ENCODE data around the gene IGSF9B.

Gene IGSF9B

GRCh38 chr11:133984828-133985227, 28.1 kb upstream of the IGSF9B start:
- in situ Hi-C loops (cut with MboI; ENCODE audit: low sequenced_read_pairs) = no loop called here

GRCh38 chr11:133983660-133984316, 27.0 kb upstream of the IGSF9B start:
- in situ Hi-C loops (cut with MboI; ENCODE audit: low sequenced_read_pairs) = no loop called here

- in situ Hi-C loops (cut with MboI; ENCODE audit: low sequenced_read_pairs) = no loop called here
These were observed 26.1 kb upstream of the IGSF9B start for GRCh38 chr11:133982876-133983275.

- in situ Hi-C loops (cut with MboI; ENCODE audit: low sequenced_read_pairs) = no loop called here
These were observed 25.4 kb upstream of the IGSF9B start for GRCh38 chr11:133982151-133982550.

DNA sequence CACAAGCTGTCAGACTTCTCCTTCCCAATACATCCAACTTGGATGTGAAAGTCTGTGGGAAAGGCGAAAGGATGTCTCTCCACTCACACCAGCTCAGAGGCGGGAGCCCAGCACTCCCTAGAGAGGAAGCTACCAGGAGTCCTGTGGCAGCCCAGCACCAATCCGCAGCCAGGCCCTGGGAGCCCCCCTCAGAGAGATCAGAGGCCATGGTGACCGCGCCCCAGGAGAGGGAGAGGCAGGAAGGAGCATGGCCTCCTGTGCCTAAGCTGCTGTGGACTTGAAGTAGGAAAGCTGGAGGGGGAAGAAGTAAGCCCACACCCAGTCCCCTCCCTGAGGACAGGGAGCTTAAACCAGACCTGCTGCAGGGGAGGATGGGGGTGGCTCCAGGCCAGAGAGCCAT, 24.4 kb upstream of the IGSF9B start:
- in situ Hi-C loops (cut with MboI; ENCODE audit: low sequenced_read_pairs) = no loop called here

DNA sequence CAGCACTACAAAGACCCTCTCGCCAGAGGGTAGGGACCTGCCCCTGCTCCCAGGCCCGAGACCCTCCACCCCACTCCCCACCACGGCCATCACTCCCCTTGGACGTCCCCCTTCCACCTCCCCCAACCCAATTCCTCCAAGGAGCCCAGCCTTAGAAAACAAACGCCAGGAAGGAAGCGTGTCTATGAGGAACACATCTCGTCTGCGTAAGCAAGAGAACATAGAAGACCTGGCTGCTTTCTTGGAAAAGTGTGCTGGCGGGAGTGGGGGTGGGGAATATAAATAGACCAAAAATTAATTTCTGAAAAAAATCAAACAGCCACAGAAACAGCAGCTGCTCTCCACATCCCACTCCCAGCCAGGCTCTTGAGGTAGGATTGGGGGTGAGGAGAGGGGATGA, 23.9 kb upstream of the IGSF9B start:
- in situ Hi-C loops (cut with MboI; ENCODE audit: low sequenced_read_pairs) = no loop called here

DNA sequence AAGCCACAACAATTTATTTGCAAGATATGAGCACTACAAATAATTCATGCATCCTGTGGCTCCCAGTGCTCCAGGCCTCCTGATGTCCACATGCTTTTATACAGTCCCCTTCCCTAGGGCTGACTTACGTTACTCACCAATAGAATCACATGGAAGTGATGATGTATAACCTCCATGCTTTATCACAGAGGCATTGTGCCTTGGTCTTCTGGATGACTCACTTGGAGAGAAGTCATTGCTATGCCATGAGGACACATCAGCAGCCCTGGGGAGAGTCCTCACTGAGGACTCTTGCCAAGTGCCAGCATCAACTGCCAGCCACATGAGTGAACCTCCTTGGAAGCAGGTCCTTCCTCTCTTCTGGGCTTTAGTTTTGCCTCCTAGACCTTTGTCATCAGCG, 22.0 kb upstream of the IGSF9B start:
- in situ Hi-C loops (cut with MboI; ENCODE audit: low sequenced_read_pairs) = no loop called here

DNA sequence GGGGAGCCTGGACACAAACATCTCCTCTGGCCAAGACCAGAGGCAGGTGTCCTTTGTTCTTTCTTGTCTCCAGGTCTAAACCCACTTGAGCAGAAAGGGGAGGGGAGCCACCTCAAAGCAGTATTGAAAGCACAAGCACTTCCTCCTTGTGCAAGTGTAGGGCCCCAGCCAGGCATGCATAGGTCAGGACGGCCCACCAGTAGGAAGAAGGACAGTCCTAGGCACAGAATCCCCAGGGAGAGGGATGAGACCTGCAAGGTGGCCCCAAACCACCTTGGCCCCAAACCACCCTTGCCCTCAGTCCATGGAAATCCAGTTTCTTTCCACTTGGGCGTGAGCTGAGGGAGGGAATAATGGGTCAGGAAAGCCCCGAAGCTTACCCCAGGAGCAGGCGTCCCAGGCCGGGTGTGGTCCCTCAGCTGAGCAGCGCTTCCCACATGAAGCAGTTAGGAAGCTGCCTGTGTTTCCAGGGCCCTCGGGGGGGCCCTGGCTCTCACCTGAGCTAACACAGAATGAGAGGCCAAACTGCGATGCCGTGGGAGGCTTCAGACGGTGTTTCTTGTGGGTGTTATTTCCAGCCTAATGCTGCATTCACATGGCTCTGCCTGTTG, 20.4 kb upstream of the IGSF9B start:
- in situ Hi-C loops (cut with MboI; ENCODE audit: low sequenced_read_pairs) = no loop called here

GRCh38 chr11:133975488-133975849, 18.7 kb upstream of the IGSF9B start:
- in situ Hi-C loops (cut with MboI; ENCODE audit: low sequenced_read_pairs) = no loop called here

DNA sequence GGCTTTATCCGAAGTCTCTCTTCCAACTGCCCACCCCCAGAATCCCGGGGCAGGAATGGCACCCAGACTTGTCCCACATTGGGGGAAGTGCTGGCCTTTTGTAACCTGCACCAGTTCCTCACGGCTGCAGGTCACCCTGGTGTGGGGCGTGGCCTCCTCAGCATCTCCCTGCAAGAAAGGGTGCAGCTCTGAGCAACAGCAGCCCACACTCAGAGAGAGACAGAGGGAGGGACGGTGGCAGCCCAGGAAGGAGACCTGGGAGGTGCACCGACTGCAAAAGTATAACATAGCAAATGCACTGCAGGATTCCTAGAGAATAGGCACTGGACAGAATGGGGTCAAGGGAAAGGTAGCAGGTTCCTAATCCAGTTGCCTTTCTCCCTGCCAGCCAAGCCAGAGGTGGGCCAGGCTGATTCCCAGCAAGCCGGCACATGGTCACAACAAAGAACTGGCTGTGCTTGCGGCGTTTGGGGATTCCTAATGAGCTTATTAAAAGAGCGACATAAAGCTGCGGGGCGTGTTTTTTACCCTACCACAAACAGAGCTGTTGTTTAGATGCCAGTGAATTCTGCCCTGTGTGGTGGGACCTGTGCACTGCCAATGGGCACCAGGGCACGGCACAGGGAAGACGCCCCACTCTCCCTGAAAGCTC, 18.2 kb upstream of the IGSF9B start:
- in situ Hi-C loops (cut with MboI; ENCODE audit: low sequenced_read_pairs) = no loop called here

DNA sequence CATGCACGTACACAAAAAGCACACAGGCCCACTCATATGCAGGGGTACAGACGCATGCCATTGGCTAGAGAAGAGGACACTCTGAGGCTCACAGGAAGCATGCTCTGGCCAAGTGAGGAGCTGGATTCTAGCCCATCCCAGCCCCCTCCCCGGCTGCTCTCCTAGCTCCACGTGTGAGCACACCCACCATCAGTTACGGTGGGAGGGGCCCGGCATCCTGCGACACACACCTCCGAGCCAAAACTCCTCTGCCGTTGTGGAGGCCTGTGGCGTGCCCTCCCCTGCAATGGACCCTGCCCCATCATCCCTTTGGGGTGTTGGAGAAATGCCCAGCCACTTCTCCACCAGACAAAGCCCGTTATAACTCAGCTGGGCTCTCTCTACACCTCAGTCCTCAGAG, 15.1 kb upstream of the IGSF9B start:
- in situ Hi-C loops (cut with MboI; ENCODE audit: low sequenced_read_pairs) = no loop called here

DNA sequence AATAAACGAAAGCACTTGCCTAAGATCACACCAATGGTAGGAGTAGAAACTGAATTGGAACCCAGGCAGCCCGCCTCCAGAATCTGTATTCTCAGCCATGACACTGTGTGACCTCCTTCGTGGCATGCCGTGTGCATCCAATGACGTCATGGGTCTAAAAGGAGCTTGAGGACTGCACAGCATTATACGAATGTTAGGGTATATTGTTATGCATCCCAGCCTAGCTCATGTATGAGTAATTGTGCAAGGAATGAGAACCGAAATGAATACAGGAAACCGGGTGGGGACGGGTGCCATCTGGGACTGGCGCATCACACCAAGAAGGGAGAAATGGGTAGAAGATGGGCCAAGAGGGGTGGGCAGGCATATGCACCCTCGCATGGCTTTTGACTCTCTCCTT, 12.3 kb upstream of the IGSF9B start:
- in situ Hi-C loops (cut with MboI; ENCODE audit: low sequenced_read_pairs) = no loop called here

DNA sequence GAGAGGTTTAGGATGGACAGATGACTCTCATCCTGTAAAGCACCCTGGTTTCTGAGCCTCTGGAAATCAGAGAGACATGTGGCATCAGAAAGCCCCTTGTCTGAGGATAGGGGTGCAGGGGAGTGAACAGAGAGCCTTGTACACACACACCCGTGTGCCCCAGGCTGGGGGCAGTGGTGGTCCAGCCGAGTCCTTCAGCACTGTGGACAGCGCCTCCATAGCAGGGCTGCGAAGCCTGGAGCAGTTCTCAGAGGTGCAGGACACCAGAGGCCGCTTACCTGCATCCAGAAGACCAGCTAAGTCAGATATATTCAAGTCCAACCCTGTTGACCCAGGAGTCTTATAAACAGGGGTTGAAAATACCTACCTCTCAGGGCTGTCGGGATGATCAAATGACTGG, 11.5 kb upstream of the IGSF9B start:
- in situ Hi-C loops (cut with MboI; ENCODE audit: low sequenced_read_pairs) = no loop called here

DNA sequence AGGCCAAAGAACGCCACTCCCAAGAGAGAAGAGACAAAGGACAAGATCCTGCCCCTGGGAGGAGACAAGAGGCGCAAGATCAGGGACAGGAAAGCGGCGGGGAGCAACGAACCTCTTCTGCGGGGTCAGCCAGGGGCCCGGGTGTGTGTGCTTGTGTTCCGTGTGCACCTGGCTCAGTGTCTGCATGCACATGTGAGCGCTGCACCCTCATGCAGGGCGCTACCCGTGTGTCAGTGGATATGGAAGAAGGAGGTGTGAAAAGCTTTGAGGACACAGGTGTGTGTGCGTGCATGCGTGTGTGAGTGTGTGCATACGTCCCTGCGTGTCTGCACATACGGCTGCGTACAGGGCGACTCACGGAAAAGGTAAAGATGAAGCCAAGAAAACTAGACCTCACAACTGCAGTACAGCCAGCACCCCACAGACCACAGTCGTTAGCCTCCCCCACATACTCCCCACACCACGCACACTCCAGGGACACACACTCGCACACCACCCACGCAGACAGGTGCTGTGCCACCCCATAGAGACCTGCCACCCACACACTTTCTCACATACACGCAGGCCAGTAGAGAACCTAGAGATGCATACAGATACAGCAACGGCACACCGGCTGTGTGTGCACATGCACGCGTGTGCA, 11.0 kb upstream of the IGSF9B start:
- in situ Hi-C loops (cut with MboI; ENCODE audit: low sequenced_read_pairs) = no loop called here

DNA sequence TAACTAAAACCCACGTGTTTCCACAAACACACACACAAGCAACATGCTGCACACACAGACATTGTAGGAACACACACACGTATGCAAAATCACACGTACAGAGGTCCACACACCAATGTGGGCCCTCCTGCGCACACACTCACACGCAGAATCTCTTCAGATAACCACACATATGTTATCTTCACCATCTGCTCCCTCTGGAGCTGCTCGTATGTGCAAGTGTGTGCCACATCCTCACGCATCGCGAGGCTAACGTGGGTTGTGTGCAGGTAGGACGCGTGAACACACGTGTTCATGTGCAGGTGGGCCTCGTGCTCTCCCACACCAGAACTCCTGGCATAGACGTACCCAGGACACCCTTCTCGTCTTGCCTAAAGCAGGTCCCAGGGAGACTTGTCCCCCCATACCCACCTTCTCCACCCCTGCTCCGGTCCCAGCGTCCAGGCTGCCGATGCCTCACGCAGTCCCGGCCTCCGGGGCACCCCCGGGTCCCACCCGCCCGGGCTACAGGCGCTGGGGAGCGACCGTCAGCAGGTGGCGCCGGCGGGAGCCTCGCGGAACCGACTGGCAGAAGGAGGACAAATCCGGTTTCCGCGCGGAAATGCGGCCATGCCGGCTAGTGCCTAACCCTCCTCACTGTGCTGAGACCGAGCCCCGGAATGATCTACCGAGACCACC, 10.3 kb upstream of the IGSF9B start:
- in situ Hi-C loops (cut with MboI; ENCODE audit: low sequenced_read_pairs) = no loop called here

DNA sequence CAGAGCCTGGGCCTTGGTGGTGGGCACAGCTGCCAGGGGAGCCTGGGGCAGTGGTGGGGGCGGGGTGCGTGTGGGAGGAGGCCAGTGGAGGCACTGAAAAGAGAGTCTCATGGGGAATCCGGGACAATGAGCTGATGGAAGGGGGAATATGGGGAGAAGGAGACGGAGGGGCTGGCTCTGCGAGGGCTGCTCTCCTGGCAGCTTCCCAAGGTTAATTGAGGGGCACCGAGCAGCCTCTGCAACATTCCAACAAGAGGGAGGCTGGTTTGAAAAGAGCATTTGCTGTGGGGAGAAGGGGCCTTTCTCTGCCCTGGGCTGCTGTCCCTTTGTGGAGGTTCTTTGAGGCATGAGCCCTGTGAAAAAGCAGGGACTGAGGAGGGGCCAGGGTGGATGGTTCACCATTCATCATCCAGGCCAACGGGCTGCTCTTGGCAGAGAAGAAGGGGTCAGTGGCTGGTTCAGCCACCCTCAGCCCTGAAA, 9.4 kb upstream of the IGSF9B start:
- in situ Hi-C loops (cut with MboI; ENCODE audit: low sequenced_read_pairs) = no loop called here

DNA sequence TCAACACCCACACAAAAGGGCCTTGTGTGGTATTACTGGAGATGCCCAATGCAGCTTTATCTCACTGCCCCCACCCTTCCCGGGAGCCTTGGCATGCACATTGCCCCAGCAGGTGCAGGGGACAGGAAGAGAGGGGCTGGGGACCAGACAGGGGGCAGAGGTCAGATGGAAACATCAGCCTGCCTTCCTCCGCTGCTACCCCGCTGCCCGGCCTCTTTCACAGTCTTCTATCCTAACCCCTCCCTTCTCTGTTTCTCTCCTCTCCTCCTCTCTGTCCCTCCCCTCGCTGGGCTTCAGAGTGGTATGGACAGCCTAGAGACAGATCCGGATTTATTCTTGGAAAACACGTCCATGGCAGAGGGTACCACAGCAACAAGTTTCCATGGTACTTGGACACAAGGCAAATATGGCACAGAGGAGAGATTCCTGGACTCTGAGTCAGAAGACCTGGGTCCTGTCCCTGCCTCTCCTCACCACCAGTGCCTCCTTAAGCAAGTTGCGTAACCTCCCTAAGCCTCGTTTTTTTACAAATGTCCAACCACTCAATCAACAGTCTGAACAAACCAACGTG, 8.3 kb upstream of the IGSF9B start:
- in situ Hi-C loops (cut with MboI; ENCODE audit: low sequenced_read_pairs) = no loop called here

- in situ Hi-C loops (cut with MboI; ENCODE audit: low sequenced_read_pairs) = no loop called here
These were observed 7.6 kb upstream of the IGSF9B start for GRCh38 chr11:133964356-133964755.

GRCh38 chr11:133961890-133962289, 5.1 kb upstream of the IGSF9B start:
- in situ Hi-C loops (cut with MboI; ENCODE audit: low sequenced_read_pairs) = no loop called here

GRCh38 chr11:133957900-133958299, 1.1 kb upstream of the IGSF9B start:
- in situ Hi-C loops (cut with MboI; ENCODE audit: low sequenced_read_pairs) = no loop called here

DNA sequence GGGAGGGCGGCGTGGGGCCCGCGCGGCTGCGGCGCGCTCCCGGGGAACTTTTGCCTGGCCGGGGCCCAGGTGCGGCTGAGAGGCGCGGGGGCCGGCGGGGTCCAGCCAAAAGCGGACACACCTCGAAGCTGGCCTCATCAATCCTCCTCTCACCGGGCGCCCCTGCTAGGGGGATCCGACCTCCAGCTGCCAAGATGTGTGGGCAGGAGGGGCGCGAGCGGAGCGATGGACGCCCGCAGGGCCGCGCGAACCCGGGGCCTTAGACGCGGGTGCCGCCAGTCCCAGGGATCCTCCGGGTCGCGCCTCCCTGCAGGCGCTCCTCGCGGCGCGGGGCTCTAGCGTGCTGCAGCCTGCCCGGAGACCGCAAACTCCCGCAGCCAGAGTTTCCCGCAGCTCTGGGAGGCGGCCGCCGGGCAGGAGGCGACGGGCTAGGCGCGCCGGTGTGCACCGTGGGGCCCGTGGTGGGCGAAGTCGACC, 785 bp downstream of the IGSF9B start:
- in situ Hi-C loops (cut with MboI; ENCODE audit: low sequenced_read_pairs) = no loop called here
